NCI-H69 (cell line): ENCODE measurements around the gene MVB12B.

Experiments
- DNase-seq: peaks from one replicate; lab custom pipeline; 2025; lab: John Stamatoyannopoulos, UW

MVB12B gene

GRCh38 chr9:126407114-126407870 is 80.7 kb downstream of the MVB12B start:
- no peak for DNase-seq

- DNase-seq, result no peak
These were observed 81.4 kb downstream of the MVB12B start for GRCh38 chr9:126408004-126408403.

GRCh38 chr9:126410229-126410628 is 83.6 kb downstream of the MVB12B start:
- DNase-seq, result no peak

GRCh38 chr9:126411225-126411947 is 84.8 kb downstream of the MVB12B start:
- no peak for DNase-seq

DNA sequence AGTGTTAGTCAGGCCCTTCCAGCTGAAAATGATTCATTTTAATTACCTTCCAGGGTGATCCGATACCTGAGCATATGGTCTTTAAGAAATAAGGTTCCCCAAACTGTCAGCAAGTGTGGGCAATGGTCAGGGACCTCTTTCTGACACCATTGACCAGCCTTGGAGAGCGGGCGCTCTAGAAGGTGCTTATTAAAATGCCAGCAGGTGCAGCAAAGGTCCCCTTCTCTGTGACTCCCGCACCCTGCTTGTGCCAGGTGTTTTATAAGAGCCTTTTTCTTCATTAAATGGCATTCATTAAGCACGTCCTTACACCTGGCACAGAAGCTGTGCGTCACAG is 85.3 kb downstream of the MVB12B start:
- DNase-seq, result peak; percentile 89

DNA sequence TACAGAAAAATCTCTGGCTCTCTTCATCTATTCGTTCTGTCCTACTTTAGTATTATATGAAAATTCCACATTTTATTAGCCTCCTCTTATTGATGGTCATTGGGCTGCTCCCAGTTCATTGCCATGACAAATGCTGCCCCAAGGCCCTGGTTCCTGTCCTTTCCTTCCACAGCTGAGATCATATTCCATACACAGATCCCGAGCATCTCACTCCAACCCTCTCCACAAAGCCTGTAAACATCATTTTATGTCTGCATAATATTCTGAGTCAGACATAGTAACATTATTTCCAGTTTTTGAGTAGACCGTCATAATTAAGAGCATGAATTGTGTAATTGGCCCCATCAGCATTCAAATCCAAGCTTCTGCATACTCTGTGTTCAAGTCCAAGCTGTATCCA is 86.3 kb downstream of the MVB12B start:
- DNase-seq, result peak; percentile 23

GRCh38 chr9:126413391-126414068 is 86.9 kb downstream of the MVB12B start:
- no peak for DNase-seq

GRCh38 chr9:126415741-126416370 is 89.2 kb downstream of the MVB12B start:
- peak; percentile 32 for DNase-seq

DNA sequence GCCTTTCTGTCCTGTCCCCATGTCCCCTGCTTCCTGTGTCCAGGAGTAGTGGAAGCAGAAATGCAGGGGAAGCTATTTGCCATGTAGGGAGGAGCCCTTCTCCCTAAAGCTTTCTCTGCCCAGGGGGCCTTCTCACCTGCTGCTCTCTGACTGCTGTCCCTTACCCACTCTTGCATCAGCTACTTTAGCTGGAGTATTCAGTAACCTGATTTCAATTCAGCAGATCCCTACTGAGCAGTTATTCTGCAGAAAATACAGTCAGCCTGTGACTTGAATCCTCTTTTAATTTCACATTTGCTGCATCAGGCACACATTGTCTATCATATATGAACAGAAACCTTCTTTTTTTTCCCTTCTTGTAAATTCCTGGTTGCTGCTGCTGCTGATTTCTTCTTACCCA is 90.4 kb downstream of the MVB12B start:
- peak; percentile 90 for DNase-seq

DNA sequence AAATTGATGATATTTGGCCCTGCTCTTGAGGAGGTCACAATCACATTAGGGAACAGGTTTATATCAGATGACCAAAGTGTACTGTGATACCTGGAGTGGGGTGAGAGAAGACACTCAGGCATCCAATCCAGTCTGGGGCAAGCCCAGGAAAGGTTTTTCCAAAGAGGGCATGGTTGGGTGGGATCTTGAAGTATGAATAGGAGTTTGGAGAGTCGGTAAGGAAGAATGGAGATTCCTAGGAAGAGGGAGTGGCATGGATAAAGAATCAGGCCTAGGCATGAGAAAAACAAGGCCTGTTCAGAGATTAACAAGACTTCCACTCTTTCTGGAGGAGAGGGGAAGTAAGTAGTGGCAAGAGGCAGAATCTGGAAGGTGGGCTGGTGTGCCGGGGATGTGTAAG is 91.1 kb downstream of the MVB12B start:
- no peak for DNase-seq

DNA sequence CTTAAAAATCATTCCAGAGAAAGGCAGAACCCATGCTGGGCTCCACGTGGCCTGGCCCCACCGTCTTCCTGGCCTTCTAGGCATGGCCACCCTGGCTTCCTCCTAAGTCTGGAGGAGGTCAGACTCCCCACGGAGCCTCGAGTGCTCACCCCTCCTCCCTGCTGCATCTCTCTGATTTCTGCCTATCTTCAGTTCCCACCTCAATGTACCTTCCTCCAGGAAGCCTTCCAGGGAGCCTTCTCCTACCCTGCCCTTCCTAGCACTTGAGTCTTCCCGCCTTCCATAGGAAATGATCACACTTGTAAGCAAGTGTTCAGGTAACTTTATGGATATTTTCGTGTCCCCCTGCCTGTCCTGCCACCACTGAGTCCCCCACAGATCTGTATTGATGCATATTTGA is 92.0 kb downstream of the MVB12B start:
- peak; percentile 19 for DNase-seq

GRCh38 chr9:126419475-126419874 is 92.8 kb downstream of the MVB12B start:
- DNase-seq, result peak; percentile 92

DNA sequence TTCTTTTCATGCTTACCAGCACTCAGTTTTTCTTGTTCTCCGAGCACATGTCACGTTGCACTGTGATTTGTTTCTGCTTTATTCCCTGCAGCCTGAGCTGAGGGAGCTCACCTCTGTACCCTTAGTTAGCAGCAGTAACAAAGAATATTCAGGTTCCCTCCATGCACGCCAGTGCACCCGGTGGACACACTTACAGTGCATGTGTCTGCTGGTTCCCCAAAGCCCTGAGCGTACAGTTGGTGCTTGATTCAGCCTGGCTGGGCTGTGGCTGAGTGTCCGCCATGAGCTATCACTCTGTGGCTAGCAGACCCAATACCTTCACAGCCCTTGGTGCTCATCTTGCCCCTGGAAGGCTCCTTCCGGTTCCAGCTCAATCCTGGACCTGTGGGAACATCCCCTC is 93.5 kb downstream of the MVB12B start:
- no peak for DNase-seq

DNA sequence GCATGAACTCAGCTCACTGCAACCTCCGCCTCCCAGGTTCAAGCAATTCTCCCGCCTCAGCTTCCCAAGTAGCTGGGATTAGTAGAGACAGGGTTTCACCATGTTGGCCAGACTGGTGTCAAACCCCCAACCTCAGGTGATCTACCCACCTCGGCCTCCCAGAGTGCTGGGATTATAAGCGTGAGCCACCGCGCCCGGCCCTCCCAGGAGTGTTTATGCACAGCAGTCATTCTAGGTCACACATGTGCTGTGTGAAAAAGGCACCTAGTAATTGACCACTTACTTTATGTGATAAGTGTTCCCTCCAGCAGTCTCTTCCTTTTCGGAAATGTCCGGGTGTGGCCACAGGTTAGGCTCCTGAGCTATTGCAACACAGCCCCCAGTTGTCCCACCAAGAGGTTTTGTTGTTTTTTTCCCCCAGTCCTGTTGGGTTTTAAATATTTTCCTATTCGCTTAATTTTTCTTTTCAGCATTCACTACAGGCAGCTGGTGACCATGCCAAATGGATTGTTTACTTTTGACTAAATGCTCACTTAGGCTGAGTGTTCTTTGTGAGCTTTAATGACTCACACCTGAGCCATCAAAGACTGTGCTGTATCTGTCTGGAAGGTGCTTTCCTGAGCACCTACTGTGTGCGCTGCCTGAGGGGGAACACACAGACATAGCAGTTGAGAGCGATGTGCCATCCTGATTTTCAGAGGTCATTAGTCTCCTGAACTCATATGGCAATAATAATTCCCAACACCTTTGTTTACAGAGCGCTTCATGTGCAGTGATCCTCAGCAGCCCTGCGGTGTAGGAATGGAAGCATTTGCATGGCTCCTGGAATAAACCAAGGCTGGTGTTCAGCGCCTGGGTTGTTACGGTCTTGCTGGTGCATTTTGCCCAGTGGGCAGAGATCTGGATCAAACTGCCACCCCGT is 94.3 kb downstream of the MVB12B start:
- peak; percentile 99 for DNase-seq

- peak; percentile 89 for DNase-seq
These were observed 95.2 kb downstream of the MVB12B start for GRCh38 chr9:126421567-126422428.

DNA sequence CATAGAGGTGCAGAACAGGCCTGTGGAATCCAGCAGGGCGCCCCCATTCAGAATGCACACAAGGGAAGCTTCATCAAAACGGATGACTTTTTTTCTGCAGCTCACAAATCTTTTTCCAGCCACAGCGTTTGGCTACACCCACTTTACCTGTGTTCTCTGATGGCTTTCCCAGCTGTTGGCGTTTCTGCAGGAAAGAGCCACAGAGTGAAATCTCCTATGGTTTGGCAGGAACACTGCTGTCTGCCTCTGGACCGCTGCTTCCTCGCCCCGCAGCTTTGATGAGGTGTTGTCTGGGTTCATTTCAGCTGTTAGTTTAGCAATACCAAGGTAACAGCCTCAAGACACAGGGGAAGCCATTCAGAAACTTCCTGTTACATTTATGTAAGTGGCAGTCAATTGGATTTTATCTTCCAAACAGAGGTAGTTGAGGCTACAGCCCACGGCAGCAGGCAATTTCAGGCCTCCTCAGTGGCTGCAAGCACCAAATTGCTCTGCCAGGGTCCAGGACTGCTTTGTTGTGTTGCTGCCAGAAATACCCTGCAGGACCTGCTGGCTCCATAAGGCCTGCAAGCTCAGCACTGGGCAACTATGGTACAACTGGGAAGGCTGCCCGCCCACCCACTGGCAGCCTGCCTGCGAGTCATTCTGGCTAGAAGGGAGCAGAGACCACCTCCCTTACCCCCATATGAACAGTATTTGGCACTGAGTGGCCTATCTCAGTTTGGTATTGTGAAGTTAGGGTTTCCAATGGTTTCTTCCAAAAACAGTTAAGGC is 96.7 kb downstream of the MVB12B start:
- DNase-seq, result peak; percentile 67

DNA sequence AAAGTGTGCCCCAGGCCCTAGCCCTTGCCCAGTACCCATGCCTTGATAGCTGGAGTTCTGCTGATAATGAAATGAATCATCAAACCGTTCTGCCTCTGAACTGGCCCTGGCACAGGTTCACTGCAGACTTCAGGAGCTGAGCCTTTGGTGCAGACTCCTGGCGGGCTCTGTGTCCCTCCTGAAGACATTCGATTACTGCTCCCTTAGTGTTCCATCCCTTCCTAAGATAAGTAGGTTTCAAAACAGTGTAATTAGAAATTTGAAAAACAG is 97.2 kb downstream of the MVB12B start:
- no peak for DNase-seq

- no peak for DNase-seq
These were observed 97.9 kb downstream of the MVB12B start for GRCh38 chr9:126424511-126424910.

DNA sequence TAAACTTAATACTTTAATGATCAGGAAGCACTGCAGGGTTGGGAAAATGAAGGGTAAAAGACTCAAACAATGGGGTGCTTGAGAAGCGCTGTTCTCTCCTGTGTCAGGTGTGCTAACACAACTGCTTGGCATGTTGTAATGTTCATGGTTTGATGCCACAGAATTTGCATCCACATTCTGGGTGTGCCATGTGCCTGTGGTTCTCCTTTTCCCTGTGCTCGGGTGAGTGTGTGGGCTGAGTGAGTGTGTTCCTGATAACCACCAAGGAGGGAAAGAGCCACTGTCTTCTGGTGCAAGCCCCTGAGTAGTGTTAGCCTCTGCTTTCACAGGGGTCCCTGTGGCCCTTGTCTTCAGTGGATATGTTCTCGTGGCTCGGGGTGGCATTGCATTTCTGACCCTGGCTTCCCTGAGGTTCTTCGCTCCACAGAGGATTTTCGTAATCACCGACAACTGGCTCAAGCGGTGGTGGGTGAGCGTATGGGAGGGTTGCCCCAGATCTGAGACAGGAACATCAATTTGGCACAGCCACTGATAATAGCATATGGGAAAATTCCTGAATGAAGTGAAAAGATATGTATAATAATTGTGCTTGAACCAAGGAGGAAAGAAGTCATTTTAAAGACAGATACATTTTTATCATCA is 102.0 kb downstream of the MVB12B start:
- DNase-seq, result no peak

GRCh38 chr9:126429190-126429589 is 102.6 kb downstream of the MVB12B start:
- DNase-seq, result peak; percentile 80
